Prostate gland (tissue), 2 donors: ENCODE data around the gene ITGA7.

ENCODE experiments used
- CTCF ChIP-seq, 4 experiments: fragments of 200-600 bp in 2 of 4; fragments of 450-650 bp in 2 of 4; sonication (generic) in 2 of 4; IDR thresholded peaks; 1 replicate in 3 of 4; 2 replicates in 1 of 4; pipeline ENCODE4 v1.5.1; 2016 to 2019; ENCODE audit warnings: antibody characterized with exemption in 4 of 4, mild to moderate bottlenecking in 2 of 4, moderate library complexity in 2 of 4
- POLR2A ChIP-seq: fragments of 450-650 bp; IDR thresholded peaks from one replicate; pipeline ENCODE4 v1.6.1; 2016; ENCODE audit warnings: antibody characterized with exemption, mild to moderate bottlenecking
- POLR2AphosphoS5 ChIP-seq: sonication (generic); formaldehyde crosslinking; IDR thresholded peaks from one replicate; pipeline ENCODE4 v1.6.1; 2017; ENCODE audit warnings: antibody characterized with exemption

- no peak for TF ChIP-seq CTCF (IDR thresholded peaks at IDR 0.05)
- no peak for TF ChIP-seq POLR2A
- no peak for TF ChIP-seq POLR2AphosphoS5
Measured at GRCh38 chr12:55658212-55658611, 49.5 kb downstream of the ITGA7 start.
